ENCODE data around the gene POU3F4. TPM values are rescaled to one million over a fixed set of nuclear protein-coding genes. Genes with fewer than 3 reads are reported as not detected.

The POU3F4 gene
- total RNA-seq, 1 experiment from 2014 or later: not detected

DNA sequence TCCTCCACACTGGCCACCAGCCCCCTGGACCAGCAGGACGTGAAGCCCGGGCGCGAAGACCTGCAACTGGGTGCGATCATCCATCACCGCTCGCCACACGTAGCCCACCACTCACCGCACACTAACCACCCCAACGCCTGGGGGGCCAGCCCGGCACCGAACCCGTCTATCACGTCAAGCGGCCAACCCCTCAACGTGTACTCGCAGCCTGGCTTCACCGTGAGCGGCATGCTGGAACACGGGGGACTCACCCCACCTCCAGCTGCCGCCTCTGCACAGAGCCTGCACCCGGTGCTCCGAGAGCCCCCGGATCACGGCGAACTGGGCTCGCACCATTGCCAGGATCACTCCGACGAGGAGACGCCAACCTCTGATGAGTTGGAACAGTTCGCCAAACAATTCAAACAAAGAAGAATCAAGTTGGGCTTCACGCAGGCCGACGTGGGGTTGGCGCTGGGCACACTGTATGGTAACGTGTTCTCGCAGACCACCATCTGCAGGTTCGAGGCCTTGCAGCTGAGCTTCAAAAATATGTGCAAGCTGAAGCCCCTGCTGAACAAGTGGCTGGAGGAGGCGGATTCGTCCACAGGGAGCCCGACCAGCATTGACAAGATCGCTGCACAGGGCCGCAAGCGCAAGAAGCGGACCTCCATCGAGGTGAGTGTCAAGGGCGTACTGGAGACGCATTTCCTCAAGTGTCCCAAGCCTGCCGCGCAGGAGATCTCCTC lies 600 bp downstream of the POU3F4 start:
- TF ChIP-seq TCF7L2 (IDR thresholded peaks at IDR 0.05; ENCODE audit: low read depth, low read length) (no peak), CTCF (IDR thresholded peaks at IDR 0.05) (no peak), POLR2AphosphoS5 (IDR thresholded peaks at IDR 0.05; ENCODE audit: low read depth, low read length) (no peak), SIN3A (IDR thresholded peaks at IDR 0.05; ENCODE audit: borderline replicate concordance, insufficient read depth, low read depth, low read length) (no peak)
- TF ChIP-seq, protein P1, sequence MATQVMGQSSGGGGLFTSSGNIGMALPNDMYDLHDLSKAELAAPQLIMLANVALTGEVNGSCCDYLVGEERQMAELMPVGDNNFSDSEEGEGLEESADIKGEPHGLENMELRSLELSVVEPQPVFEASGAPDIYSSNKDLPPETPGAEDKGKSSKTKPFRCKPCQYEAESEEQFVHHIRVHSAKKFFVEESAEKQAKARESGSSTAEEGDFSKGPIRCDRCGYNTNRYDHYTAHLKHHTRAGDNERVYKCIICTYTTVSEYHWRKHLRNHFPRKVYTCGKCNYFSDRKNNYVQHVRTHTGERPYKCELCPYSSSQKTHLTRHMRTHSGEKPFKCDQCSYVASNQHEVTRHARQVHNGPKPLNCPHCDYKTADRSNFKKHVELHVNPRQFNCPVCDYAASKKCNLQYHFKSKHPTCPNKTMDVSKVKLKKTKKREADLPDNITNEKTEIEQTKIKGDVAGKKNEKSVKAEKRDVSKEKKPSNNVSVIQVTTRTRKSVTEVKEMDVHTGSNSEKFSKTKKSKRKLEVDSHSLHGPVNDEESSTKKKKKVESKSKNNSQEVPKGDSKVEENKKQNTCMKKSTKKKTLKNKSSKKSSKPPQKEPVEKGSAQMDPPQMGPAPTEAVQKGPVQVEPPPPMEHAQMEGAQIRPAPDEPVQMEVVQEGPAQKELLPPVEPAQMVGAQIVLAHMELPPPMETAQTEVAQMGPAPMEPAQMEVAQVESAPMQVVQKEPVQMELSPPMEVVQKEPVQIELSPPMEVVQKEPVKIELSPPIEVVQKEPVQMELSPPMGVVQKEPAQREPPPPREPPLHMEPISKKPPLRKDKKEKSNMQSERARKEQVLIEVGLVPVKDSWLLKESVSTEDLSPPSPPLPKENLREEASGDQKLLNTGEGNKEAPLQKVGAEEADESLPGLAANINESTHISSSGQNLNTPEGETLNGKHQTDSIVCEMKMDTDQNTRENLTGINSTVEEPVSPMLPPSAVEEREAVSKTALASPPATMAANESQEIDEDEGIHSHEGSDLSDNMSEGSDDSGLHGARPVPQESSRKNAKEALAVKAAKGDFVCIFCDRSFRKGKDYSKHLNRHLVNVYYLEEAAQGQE (IDR thresholded peaks at IDR 0.05; ENCODE audit: insufficient read depth in 1 of 2, low read depth in 2 of 2, low read length in 1 of 2): no peak
- no TSS peak for BruUV-seq (replicated peaks)
- intact Hi-C loops (cut with micrococcal nuclease; ENCODE audit: unreplicated experiment) (no loop called here), in situ Hi-C loops (cut with HindIII; ENCODE audit: low pct_unique_long_range_greater_than_20kb, low sequenced_read_pairs) (no loop called here)
- H3K27me3 ChIP-seq (ENCODE audit: control insufficient read depth, insufficient read depth, low read length): no peaks in the 10 kb centered on the region; the same call in 1 of the 2 replicates
- H3K4me3 ChIP-seq (ENCODE audit: low read depth in 2 of 2, low read length in 2 of 2): no peak overlapping the region
- DNase-seq (ENCODE audit: low read depth, low spot score) (no peak), ATAC-seq (no peak)
- CTCF ChIA-PET: interaction anchor here (0.5 kb wide), 1 partner anchor 40 kb away, joined by 3 read pairs; no protein-coding TSS in a partner anchor
- H3K9me3 ChIP-seq (ENCODE audit: control insufficient read depth, insufficient read depth, low read depth, low read length): no peaks in the 10 kb centered on the region
- H3K4me1 ChIP-seq (ENCODE audit: control insufficient read depth, insufficient read depth, low read length): no peaks in the 10 kb centered on the region
- no peak overlapping the region for H3K27ac ChIP-seq (ENCODE audit: low read length)
- no peaks in the 10 kb centered on the region for H3K36me3 ChIP-seq (ENCODE audit: control insufficient read depth, insufficient read depth, low read length)
- POLR2A ChIA-PET: no interaction called here

GRCh38 chrX:83509254-83509801 lies 1.2 kb downstream of the POU3F4 start:
- Histone ChIP-seq H3K4me3 (ENCODE audit: low read depth in 2 of 2, low read length in 2 of 2) (no peak overlapping the region), H3K4me1 (ENCODE audit: control insufficient read depth, insufficient read depth, low read length) (no peaks in the 10 kb centered on the region), H3K27me3 (ENCODE audit: control insufficient read depth, insufficient read depth, low read length) (no peaks in the 10 kb centered on the region; the same call in 1 of the 2 replicates), H3K36me3 (ENCODE audit: control insufficient read depth, insufficient read depth, low read length) (no peaks in the 10 kb centered on the region), H3K9me3 (ENCODE audit: control insufficient read depth, insufficient read depth, low read depth, low read length) (no peaks in the 10 kb centered on the region), H3K27ac (ENCODE audit: low read length) (no peak overlapping the region)
- CTCF ChIA-PET: no interaction called here
- DNase-seq (ENCODE audit: low read depth, low spot score) (no peak), ATAC-seq (no peak)
- intact Hi-C loops (cut with micrococcal nuclease; ENCODE audit: unreplicated experiment): no loop called here
- POLR2A ChIA-PET: no interaction called here
- in situ Hi-C loops (cut with HindIII; ENCODE audit: low pct_unique_long_range_greater_than_20kb, low sequenced_read_pairs): no loop called here
- no peak for TF ChIP-seq TCF7L2 (IDR thresholded peaks at IDR 0.05; ENCODE audit: low read depth, low read length)
- no peak for TF ChIP-seq SIN3A (IDR thresholded peaks at IDR 0.05; ENCODE audit: borderline replicate concordance, insufficient read depth, low read depth, low read length)
- TF ChIP-seq POLR2AphosphoS5 (IDR thresholded peaks at IDR 0.05; ENCODE audit: low read depth, low read length): no peak
- TF ChIP-seq, protein P1 (IDR thresholded peaks at IDR 0.05; ENCODE audit: insufficient read depth in 1 of 2, low read depth in 2 of 2, low read length in 1 of 2): no peak
- no peak for TF ChIP-seq CTCF (IDR thresholded peaks at IDR 0.05)
- BruUV-seq (replicated peaks): no TSS peak

All from Panc1 (cell line).